ENCODE results near the gene ZDHHC1. TPM values are rescaled to one million over a fixed set of nuclear protein-coding genes. Genes with fewer than 3 reads are reported as not detected.
"Not testable (repeated sequence)": the region's sequence is repeated elsewhere in the genome, so short reads cannot be mapped to it uniquely, and the experiment has no call there.

The ZDHHC1 gene
- total RNA-seq, 4 donors from 2014 or later = 7.1 to 36.3 (median 20.5) TPM

DNA sequence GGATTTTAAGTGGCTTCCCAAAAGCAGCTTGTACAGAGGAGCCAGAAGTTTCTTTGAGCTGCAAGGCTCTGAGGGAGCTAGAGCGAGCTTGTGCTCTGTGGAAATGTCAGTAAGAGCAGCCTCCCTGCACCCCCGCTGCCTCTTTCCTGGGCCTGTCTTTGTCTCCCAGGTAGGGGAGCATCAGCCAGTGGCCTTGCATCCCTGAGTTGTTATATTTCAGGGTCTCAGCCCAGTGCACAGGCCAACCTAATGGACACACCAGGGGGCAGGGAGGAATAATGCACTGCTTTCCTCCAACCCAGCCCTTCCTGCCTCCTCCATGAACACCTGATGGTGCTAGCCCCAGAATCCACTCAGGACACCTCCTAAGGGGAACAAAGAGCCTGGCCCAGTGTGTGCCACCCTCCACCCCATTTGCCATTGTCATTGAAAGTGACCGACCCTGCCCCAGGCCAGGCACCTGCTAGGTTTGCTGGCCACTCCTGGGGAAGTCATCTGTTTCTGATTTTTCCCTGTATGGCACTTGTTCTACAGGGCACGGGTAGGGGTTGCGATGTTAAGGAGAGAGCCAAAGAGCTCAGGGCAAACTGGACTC lies 29.3 kb downstream of the ZDHHC1 start:
- no peak overlapping the region for H3K4me3 ChIP-seq
- no peaks in the 10 kb centered on the region for H3K27me3 ChIP-seq
- no peak for DNase-seq
- H3K36me3 ChIP-seq = no peaks in the 10 kb centered on the region
- in situ Hi-C loops (cut with MboI; ENCODE audit: low pct_ligation_motif_present in 1 of 4, low pct_unique_long_range_greater_than_20kb in 1 of 4, low sequenced_read_pairs in 3 of 4) = loop anchor here in 2 of 4 donors (25.0 kb wide), 2 partner anchors 100 to 425 kb away; partner anchors contain the start of genes CES3 (in 1 of the 2) and PLEKHG4 (in 1 of the 2)
- H3K27ac ChIP-seq = no peak overlapping the region
- 93% methylated on average over 5 of the region's 5 CpGs; no CpG with 5 or more reads in 1 of the 2 donors for WGBS, 2 donors (ENCODE audit: low coverage in 1 of 2)
- intact Hi-C loops (cut with DNase I; ENCODE audit: low total_unique reads) = no loop called here
- TF ChIP-seq POLR2AphosphoS5 (IDR thresholded peaks at IDR 0.05) (no peak), POLR2A (IDR thresholded peaks at IDR 0.05) (no peak), EP300 (IDR thresholded peaks at IDR 0.05; ENCODE audit: low read depth) (no peak)
- TF ChIP-seq, protein P1, sequence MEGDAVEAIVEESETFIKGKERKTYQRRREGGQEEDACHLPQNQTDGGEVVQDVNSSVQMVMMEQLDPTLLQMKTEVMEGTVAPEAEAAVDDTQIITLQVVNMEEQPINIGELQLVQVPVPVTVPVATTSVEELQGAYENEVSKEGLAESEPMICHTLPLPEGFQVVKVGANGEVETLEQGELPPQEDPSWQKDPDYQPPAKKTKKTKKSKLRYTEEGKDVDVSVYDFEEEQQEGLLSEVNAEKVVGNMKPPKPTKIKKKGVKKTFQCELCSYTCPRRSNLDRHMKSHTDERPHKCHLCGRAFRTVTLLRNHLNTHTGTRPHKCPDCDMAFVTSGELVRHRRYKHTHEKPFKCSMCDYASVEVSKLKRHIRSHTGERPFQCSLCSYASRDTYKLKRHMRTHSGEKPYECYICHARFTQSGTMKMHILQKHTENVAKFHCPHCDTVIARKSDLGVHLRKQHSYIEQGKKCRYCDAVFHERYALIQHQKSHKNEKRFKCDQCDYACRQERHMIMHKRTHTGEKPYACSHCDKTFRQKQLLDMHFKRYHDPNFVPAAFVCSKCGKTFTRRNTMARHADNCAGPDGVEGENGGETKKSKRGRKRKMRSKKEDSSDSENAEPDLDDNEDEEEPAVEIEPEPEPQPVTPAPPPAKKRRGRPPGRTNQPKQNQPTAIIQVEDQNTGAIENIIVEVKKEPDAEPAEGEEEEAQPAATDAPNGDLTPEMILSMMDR (IDR thresholded peaks at IDR 0.05) = no peak
- H3K4me1 ChIP-seq = peaks cover 0 to 12% (median 9%) of the 10 kb centered on the region in 4 donors
- no peaks in the 10 kb centered on the region for H3K9me3 ChIP-seq

DNA sequence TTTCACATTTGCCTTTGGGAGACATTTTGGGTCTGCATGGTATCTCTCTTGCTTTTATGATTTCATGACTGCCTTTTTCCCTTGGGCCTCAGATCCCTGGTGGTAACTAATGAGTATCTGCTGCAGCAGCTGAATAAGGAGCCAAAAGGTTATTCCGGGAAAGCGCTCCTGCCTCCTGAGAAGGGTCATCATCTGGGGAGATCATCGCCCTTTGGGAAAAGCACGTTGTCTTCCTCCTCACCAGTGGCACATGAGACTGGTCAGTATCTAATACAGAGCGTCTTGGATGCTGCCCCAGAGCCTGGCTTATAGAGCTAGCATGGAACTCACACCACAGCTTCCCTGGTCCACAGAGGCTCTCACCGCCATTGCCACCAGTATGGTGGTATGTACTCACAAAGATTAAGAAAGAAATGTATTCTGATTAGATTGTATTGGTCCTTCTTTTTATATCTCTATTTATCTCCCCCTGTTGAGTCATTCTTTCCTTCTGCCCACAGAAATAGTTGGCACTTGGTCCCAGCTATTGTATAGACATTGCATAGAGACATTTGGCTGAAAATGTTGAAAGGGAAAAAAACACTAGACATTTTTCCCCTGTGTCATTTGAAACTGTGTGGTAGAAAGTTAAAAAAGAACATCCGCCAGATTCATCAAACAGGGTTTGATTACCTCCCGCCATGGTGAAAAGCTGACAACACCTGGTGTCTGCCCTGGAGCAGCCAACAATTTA lies 31.3 kb downstream of the ZDHHC1 start:
- Histone ChIP-seq H3K9me3 (no peaks in the 10 kb centered on the region), H3K4me3 (no peak overlapping the region), H3K27ac (no peak overlapping the region), H3K36me3 (no peaks in the 10 kb centered on the region), H3K27me3 (no peaks in the 10 kb centered on the region), H3K4me1 (no peaks in the 10 kb centered on the region)
- in situ Hi-C loops (cut with MboI; ENCODE audit: low pct_ligation_motif_present in 1 of 4, low pct_unique_long_range_greater_than_20kb in 1 of 4, low sequenced_read_pairs in 3 of 4) = loop anchor here in 2 of 4 donors (25.0 kb wide), 2 partner anchors 98 to 423 kb away; partner anchors contain the start of genes CES3 (in 1 of the 2) and PLEKHG4 (in 1 of the 2)
- TF ChIP-seq, protein P1 (IDR thresholded peaks at IDR 0.05) = no peak
- TF ChIP-seq EP300 (IDR thresholded peaks at IDR 0.05; ENCODE audit: low read depth) (no peak), POLR2AphosphoS5 (IDR thresholded peaks at IDR 0.05) (no peak), POLR2A (IDR thresholded peaks at IDR 0.05) (no peak)
- no peak for DNase-seq
- intact Hi-C loops (cut with DNase I; ENCODE audit: low total_unique reads) = no loop called here
- 89 to 96% methylated on average over 4 to 8 of the region's 8 CpGs for WGBS, 2 donors (ENCODE audit: low coverage in 1 of 2)

DNA sequence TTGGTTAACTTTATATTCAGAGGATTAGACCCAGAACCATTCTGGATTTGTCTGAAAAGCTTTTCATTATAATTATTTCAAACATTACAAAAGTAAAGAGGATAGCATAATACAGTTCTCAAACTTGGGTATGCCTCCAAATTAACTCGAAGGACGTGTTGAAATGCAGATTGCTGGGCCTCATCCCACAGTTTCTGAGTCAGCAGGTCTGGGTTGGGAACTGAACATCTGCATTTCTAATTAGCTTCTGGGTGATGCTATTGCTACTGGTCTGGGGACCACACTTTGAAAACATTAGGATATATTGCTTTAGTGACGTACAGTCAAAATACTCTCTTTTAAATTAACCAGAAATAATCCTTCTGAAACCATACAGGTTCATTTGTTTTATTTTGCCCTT lies 33.0 kb downstream of the ZDHHC1 start:
- Histone ChIP-seq H3K4me1 (no peaks in the 10 kb centered on the region), H3K9me3 (no peaks in the 10 kb centered on the region), H3K4me3 (no peak overlapping the region), H3K27ac (no peak overlapping the region), H3K36me3 (no peaks in the 10 kb centered on the region), H3K27me3 (no peaks in the 10 kb centered on the region)
- TF ChIP-seq, protein P1 (IDR thresholded peaks at IDR 0.05) = no peak
- TF ChIP-seq POLR2A (IDR thresholded peaks at IDR 0.05) = no peak
- no peak for TF ChIP-seq EP300 (IDR thresholded peaks at IDR 0.05; ENCODE audit: low read depth)
- TF ChIP-seq POLR2AphosphoS5 (IDR thresholded peaks at IDR 0.05) = no peak
- intact Hi-C loops (cut with DNase I; ENCODE audit: low total_unique reads) (no loop called here), in situ Hi-C loops (cut with MboI; ENCODE audit: low pct_ligation_motif_present in 1 of 4, low pct_unique_long_range_greater_than_20kb in 1 of 4, low sequenced_read_pairs in 3 of 4) (loop anchor here in 2 of 4 donors (25.0 kb wide), 2 partner anchors 96 to 421 kb away; partner anchors contain the start of genes CES3 (in 1 of the 2) and PLEKHG4 (in 1 of the 2))
- WGBS, 2 donors (ENCODE audit: low coverage in 1 of 2) = 83 to 90% methylated on average over 3 of the region's 3 CpGs
- no peak for DNase-seq

DNA sequence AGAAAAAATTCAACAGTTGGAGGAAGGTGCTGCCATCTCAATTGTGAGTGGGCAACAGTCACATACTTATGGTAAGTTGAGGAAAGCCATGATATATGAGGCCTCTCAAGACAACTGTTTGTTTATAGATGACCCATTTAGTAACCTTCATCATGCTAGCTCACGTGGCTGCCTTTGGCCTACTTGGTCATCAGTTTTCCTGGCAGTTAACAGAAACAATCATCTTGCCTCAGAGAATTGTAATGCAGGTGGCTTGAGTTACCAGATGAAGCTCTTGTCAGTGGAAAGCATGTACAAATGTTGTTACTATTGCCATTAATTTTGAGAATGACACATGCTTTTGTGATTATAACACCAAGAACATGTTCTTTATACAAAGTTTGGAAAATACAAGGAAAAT lies 37.6 kb downstream of the ZDHHC1 start:
- Histone ChIP-seq H3K4me3 (no peak overlapping the region), H3K9me3 (no peaks in the 10 kb centered on the region), H3K36me3 (no peaks in the 10 kb centered on the region), H3K27me3 (no peaks in the 10 kb centered on the region), H3K4me1 (no peaks in the 10 kb centered on the region), H3K27ac (no peak overlapping the region)
- in situ Hi-C loops (cut with MboI; ENCODE audit: low pct_ligation_motif_present in 1 of 4, low pct_unique_long_range_greater_than_20kb in 1 of 4, low sequenced_read_pairs in 3 of 4) (loop anchor here in 2 of 4 donors (25.0 kb wide), 2 partner anchors 91 to 416 kb away; partner anchors contain the start of genes CES3 (in 1 of the 2) and PLEKHG4 (in 1 of the 2)), intact Hi-C loops (cut with DNase I; ENCODE audit: low total_unique reads) (no loop called here)
- TF ChIP-seq POLR2AphosphoS5 (IDR thresholded peaks at IDR 0.05) (no peak), POLR2A (IDR thresholded peaks at IDR 0.05) (no peak), EP300 (IDR thresholded peaks at IDR 0.05; ENCODE audit: low read depth) (no peak)
- TF ChIP-seq, protein P1 (IDR thresholded peaks at IDR 0.05) = no peak
- no peak for DNase-seq
- 43 to 63% methylated on average over 1 of the region's 1 CpG for WGBS, 2 donors (ENCODE audit: low coverage in 1 of 2)

DNA sequence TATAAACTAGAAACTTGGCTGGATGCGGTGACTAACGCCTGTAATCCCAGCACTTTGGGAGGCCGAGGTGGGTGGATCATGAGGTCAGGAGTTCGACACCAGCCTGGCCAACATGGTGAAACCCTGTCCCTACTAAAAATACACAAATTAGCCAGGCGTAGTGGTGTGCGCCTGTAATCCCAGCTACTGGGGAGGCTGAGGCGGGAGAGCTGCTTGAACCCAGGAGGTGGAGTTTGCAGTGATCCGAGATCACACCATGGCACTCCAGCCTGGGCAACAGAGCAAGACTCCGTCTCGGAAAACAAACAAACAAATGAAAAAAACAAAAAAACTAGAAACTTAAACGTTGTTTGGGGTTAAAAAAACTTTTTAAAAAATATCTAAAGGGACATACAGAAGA lies 40.3 kb downstream of the ZDHHC1 start:
- H3K4me3 ChIP-seq; H3K4me1 ChIP-seq; H3K9me3 ChIP-seq; H3K36me3 ChIP-seq; H3K27ac ChIP-seq; H3K27me3 ChIP-seq; intact Hi-C loops (cut with DNase I; ENCODE audit: low total_unique reads); DNase-seq: not testable (repeated sequence)
- in situ Hi-C loops (cut with MboI; ENCODE audit: low pct_ligation_motif_present in 1 of 4, low pct_unique_long_range_greater_than_20kb in 1 of 4, low sequenced_read_pairs in 3 of 4) = loop anchor here in 2 of 4 donors (25.0 kb wide), 2 partner anchors 89 to 414 kb away; partner anchors contain the start of genes CES3 (in 1 of the 2) and PLEKHG4 (in 1 of the 2)
- WGBS, 2 donors (ENCODE audit: low coverage in 1 of 2) = 81 to 87% methylated on average over 11 of the region's 11 CpGs
